NCI-H1048 (cell line): ENCODE data around the gene SEC31B.
A peak's percentile ranks its signal among the peaks of the same experiment; 100 is the strongest.

Experiments
- DNase-seq: peaks from one replicate; lab custom pipeline; 2025; lab: John Stamatoyannopoulos, UW

The SEC31B gene

DNA sequence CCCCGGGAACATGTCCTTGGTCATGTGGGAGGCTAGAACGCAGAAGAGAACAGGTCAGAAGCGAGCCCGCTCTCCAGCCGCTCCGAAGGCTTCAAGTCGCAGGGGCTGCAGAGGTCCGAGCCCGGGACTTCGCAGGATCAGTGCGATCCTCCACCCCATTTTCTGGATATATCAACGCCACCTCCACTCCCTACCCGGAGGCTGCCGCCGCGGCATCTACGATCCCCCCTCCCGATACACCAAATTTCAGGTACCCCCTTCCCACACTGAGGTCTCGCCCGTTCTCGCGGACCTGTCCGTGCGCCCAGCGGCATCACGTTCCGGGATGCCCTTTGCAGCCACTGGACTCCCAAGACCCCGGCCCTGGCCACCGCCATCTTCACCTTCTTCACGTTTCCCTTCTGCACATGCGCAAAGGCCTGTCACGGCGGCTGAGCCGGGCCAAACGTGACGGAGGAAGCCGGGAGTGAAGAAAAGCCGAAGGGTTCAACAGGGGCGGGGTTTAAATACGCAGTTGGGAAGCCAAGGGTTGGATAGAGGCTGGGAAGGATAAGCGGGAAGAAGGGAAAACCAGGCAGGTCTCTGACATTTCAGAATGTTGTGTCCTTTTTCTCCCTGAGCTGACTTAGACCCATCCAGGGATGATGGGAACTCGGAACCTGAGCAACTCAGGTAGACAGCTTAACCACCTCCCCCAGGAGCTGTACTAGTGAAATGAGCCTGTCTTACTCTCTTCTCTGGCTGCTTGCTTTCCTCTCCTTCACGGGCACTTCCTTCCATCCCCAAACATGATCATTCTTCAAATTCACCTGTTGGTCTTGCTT, 10.0 kb upstream of the SEC31B start, which contains the start of gene NDUFB8:
Gene NDUFB8 (minus strand): TSS at position 397 of the 824 bp plus-strand sequence. CDS start 20 bp downstream, at position 377.
- DNase-seq, result peak; percentile 74

DNA sequence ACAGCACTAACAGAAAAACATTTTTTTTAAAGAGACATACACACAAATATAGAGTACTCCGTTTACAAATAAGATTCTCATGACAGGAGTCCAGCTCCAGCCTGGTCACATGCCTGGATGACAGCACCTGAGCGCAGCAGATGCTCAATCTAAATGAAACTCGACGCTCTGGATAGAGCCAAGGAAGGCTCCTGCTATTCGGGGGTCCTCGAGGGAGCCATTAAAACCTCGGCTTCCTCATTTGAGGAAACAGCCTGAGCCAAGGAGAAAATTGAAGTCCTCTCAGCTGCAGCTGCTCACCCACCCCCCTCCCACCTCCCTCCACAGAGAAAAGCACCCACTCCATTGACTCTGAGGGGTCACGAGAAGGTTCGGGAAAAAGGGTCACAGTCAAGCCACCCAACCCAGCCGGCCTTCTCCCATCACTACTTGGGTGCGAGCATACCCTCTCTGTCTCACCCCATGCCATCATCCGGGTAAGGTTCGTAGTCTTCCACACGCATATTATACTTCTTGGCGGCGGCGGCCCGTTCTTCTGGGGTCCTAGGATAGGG, 9.3 kb upstream of the SEC31B start:
- no peak for DNase-seq

DNA sequence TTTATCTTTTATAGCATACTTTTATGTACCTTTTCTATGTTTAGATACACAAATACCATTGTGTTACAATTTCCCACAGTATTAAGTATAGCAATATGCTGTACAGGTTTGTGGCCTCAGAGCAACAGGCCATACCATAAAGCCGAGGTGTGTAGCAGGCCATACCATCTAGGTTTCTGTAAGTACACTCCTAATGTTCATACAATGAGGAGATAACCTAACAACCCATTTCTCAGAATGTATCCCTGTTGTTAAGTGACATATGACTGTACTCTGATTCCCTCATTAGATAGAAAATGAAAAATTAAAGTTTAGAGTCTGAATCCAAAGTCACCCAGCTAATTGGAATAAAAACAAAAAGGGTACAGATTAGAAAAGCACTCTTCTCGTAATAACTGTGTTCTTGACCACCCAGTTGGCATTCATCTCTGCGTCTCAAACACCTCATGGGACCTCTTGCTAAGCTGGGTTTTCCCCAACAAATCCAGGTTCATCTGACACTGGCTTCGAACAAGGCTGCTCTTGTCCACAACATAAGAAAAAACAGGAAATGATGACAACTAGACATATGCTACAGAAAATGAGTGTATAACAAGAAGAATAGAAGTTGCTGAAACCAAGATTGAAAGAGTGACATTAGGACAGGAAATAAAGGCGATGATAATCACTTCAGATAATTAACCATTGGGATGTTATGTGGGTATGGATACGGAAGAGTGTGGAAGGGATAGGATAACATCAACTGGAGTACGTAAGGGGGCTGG, 8.6 kb upstream of the SEC31B start:
- no peak for DNase-seq

DNA sequence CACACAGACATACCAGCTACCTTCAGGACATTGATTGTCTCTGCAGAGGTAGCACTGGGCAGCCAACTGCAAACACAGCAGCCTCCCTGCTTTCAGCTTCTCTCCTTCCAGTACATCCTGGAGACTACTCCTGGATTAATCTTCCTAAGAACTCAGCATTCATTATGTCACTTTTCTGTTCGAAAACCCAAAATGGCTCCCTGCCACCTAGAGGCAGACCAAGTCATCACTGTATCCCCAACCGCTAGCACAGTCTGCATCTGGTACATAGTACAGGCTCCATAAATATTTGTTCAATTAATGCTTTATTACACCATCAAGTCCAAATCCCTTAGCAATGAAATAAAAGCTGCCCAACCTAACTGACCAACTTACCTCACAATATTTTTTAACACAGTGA, 5.0 kb upstream of the SEC31B start:
- no peak for DNase-seq

DNA sequence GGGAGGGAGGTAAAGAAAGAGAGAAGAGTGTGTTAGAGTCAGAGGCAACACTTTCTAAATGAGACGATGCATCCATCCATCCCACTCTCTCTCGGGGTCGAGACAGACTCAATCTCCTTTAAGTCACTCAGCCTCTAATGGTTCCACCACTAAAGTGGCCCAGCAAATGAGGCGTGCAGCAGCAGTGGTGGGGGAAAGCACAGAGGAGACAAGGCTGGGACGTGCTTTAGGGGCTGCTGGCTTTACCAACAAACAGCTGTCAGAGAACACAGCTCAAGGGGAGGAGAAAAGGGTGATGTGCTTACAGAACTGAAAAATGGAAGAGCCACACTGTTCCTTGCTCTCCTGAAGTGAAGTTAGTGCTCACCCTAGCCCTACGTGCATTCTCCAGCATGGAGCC, 4.5 kb upstream of the SEC31B start:
- no peak for DNase-seq

DNA sequence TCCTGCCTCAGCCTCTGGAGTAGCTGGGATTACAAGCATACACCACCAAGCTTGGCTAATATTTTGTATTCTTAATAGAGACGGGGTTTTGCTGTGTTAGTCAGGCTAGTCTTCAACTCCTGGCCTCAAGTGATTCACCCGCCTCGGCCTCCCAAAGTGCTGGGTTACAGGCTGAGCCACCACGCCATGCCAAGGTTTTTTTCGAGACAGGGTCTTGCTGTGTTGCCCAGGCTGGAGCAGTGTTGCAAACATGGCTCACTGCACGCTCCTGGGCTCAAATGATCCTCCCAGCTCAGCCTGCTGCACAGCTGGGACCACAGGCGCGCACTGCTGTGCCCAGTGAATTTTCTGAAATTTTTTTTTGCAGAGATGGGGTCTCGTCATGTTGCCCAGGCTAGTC, 3.3 kb upstream of the SEC31B start:
- DNase-seq, result no peak

DNA sequence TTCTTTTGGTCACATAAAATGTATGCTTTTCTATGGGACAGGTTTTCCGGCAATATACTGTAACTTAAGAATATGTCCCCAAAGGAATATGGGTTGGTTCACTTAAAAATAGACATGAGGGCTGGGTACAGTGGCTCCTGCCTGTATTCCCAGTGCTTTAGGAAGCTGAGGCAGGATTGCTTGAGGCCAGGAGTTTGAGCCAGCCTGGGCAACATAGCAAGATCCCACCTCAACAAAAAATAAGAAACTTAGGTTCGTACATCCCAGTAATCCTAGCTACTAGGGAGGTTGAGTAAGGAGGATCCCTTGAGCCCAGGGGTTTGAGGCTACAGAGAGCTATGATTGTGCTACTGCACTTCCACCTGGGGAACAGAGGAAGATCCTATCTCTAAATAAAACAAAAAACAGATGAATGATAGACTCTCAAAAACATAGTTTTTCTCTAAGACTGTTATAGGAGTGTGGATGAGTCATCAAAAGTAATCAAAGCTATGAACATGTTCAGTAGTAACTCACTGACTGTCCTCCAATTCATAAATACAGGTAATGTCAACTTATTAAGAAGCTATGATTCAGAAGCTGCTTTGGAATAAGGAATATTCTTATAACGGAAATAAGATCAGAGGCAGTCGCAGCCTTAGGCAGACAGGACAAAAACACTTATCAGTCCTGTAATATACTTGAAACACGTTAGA, 2.6 kb upstream of the SEC31B start:
- DNase-seq, result no peak

DNA sequence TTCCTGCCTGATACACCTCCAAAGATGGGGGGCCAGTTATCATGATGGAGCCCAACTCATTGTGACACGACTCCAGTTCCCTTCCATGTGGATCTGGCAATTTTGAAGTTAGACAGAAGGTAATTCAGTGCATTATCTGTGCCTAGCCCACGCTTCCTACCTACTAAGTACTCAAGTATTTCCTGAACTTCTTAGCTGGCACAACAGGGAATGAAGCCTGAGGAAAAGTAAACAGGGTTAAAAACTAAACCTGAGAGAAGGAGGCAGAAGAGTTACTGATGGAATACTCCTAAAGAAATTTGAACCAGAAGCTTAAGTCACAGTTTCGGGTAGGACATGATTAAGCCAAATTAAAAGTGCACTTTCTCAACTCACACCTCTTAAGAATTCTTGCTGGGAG, 1.1 kb upstream of the SEC31B start:
- no peak for DNase-seq

DNA sequence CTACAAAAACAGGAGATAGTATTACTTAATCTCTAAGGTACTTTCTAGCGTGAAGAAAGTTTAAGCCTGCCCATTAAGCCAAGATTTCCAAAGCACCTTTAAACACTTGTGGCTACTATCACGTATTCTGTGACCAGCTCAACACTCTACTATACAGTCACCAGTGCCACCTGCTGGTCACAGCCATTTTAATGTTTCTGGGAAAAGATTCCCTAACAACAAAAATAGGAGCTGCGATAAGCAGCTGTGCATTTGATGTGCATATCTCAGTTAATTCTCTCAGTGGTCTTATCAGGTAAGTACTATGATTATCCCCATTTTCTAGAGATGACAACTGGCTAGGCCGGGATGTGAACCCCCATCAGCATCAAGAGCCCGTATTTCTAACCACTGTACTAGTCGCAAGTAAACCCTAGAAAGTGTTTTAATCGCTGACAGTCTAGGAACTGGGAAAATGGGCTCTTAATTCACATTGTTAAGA, 860 bp downstream of the SEC31B start:
- peak; percentile 9 for DNase-seq

DNA sequence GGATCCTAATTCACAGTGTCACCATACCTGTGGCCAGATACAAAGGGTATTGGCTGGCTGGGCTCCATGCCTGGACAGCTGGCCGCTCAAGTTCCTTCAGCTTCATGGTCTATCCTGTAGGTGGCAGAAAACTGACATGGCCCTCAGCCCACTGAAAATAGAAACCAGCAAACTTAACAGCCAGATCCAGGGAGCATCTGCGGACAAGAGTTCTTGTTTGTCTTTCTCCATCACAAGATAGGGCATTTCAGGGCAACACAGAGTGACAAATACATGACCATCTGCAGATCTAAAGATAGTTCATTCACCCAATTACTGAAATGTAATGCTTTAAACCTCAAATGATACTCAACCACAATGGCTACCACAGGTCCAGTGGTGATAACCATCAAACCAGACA, 2.8 kb downstream of the SEC31B start:
- DNase-seq, result no peak

DNA sequence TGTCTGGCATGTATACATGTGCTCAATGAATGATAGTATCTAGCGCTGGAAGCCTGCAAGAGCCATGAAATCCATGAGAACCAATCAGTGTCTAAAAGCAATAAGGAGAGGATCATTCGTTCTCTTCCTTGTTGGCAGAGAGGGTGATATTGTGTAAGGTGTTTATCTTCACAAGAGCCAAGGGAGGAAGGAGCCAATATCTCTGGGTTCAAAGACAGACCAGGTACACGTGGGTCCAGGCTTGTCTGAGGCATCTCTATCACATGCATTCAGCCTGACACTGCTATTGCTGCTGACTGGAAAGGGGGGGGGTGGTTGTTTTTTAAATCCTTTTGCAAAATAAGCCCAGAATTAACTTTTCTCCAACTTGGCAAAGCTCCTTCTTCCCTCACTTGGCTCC, 4.0 kb downstream of the SEC31B start:
- no peak for DNase-seq

DNA sequence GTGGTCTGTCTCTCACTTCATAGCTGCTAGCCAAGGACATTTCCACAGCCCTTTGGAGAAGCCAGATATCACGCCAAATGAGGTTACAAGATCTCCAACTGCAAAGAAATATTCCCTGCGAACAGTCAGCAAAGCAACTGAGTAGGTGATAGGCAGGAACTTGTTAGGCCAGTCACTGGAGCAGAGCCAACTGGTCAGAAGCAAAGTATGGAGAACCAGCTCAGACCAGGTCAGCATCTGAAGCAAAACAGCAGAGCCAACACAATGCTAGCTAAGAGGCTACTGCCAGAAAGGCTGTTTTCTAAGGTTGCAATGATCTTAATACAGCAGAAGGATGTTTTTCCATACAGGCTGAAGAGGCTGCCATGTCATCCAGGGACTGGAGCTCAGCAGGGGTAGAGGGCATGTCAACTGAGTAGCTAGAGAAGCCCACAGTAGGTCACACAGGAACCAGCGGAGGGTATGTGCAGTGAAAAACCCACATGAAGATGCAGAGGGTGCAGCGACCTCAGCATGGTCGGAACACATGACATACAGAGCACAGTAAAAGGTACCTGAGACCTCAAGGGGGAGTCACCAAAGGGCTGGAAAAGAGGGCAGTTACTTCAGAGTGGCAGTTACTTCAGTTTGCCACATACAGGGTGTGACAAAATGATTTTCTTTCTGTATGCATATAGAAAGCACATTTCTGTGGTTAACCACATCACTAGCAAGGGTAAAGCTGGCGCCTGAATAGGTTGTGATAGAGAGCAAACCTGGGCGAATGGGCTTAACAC, 8.9 kb downstream of the SEC31B start:
- DNase-seq, result no peak

DNA sequence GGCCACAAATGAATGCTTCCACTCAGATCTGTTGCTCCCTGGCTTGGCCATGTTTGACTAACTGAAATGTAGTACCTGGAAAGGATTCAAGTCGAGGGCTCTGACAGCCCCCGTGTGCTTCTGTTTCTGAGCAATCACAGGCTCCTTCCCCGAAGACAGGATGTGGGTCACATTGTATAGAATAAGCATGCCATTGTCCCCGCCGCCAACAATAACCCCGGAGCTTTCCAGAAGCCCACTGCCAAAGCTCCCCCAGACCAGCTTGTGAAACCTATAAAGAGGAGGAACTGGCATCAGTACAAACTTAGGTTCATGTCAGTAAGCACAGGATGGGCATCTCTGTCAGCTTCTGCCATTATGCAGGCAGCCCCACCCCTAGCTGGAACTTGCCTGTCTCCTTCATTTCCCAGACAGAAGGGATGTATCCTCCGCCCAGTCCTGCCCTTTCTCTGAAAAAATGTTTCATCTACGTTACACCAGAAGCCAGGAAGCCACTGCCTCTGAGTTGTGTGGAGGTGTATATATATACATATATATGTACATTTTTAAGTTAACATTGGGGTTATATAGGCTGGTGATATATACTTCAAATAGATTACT, 10.3 kb downstream of the SEC31B start:
- DNase-seq, result no peak

DNA sequence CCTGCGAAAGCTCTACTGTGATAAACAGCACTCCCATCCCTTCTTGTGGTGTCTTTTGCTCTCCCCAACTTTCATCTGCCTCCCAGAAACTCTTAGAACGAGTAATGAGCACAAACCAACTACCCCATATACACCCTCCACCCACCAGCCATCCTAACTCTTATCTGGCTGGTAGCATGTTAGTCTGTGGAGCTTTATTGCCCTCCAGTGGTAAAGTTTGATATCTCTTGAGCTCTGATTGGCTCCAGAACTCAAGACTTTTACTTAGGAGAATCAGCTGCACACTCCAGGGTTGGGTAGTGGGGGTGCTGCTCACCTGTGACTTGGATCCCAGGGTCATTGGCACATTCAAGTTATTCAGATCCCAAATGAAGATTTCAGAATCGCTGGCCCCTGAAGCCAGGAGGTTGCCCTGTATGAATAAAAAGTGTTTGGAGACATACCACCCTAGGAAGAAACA, 10.9 kb downstream of the SEC31B start:
- DNase-seq, result peak; percentile 23

DNA sequence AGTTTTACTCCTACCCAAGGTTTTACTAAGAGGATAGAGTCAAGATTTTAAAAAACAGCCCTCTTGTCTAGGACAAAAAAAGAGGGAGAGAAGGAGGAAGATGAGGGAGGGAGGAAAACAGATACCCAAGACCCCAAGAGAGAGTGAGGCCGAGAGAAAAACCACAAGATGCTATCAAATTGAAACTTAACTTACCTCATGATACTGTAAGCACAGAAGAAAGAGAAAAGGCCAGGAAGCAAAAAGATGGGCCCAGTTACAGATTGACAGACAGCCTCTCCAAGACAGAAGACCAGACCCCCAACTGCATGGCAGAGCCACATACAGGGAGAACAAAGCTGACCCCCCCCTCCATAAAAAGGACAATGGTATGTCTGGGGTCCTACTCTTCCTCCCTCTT, 11.4 kb downstream of the SEC31B start:
- no peak for DNase-seq

DNA sequence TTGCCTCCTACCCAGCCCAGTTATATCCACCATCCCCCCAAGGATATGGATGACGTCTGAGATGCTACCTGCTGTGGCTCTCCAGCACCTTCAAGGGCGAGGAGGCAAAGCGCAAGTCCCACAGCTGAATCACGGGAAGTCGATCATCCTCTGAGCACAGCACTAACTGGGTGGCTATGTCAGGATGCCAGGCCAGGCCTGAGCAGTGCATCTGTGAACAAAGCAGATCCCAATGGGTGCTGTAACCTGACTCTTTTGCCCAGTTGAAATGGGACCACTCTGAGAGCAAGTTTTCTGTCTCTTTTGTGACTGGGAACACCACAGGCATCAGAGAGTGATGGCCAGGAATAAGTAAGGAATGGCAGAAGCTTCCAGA, 12.3 kb downstream of the SEC31B start:
- DNase-seq, result no peak

DNA sequence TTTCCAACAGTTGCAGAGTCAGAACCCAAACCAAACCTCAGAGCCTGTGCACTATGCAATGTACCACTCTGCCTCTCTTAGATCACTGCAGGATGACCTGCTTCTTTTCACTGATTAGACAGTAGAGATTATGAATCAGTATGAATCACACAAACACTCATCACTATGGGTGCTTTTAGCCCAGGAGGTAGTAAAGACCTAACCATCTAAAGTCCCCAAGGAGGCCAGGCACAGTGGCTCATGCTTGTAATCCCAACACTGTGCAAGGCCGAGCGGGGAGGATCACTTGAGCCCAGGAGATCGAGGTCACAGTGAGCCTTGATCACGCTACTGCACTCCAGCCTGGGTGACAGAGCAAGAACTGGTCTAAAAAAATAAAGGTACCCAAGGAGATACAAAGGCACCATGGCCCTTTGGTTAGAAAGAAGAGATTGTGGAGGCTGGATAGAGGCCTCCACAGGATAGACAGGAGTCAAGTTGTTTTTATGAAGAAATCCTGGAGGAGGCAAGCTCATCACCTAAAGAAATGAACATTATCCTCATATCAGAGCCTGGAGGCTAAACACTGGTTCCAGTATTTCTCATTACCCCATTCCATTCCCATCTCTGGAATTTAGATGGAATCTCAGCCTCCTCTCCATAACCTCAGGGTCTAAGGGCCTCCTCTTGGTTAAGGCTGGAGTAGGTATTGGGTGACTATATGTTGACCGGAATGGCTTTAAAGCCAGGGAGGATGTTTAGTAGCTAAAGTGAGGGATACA, 12.9 kb downstream of the SEC31B start:
- no peak for DNase-seq

DNA sequence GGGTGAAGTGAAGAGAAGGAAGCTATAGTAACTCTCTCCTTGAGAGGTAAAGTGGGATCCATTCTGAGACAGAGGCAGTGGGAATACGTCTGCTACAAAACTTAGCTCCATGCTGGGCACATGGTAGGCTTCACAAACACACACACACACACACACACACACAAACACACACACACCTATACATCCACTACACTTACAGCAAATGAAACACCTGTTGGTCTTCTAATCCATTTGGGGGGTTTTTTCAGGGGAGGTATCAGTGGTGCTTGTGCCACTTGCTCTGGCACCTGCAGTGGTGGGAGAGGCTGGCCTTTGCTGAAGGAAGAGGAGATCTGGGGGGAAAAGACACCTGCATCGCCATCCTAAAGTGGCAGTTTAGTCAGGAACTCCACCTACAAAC, 14.5 kb downstream of the SEC31B start:
- no peak for DNase-seq

DNA sequence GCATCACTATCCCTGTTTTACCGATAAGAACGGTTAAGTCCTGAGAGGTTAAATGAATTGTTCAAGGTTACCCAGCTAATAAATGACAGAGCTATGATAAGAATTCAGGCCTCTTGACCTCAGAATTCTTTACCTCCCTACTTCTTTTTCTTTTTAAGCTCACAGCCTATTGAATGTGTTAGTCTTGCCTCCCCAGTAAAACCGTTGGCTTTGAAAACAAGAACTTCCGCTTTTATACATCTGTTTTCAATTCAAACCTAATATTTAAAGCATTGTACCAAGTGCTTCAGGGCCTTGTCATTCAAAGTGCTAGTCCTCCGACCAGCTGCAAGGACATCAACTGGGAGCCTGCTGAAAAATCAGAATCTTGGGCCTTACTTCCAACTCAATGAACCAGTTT, 15.6 kb downstream of the SEC31B start:
- no peak for DNase-seq

DNA sequence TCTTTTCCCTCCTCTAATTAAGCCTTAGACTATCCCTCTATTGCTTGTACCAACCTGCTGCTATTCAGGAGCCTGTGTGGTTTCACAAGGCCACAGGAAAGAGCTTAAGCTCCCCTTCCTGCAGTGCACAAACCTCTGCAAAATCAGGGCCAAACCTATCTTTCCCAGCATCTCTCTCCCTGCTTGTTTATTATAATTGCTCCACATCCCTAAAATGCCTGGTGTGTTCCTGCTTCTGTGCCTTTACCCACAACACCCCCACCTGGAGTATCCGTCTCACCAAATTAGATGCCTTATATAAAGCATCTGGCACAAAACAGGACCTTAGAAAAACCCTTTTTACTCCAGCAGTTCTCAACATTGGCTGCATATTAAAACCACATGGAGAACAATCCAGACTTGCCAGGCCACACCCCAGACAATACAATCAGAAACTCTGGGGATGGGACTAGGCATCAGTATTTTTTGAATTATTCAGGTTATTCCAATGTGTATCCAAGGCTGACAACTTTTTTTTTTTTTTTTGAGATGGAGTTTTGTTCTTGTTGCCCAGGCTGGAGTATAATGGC, 16.7 kb downstream of the SEC31B start:
- DNase-seq, result no peak
